ENCODE results near the gene KRTAP19-2. TPM values are rescaled to one million over a fixed set of nuclear protein-coding genes. Genes with fewer than 3 reads are reported as not detected.
"Not testable (repeated sequence)": the region's sequence is repeated elsewhere in the genome, so short reads cannot be mapped to it uniquely, and the experiment has no call there.

Gene KRTAP19-2
- not detected for total RNA-seq

- CTCF ChIA-PET, result no interaction called here
- no peak within 1 kb of the TSS for H3K27ac Mint-ChIP-seq
- no peaks in the 10 kb centered on the region for H3K4me1 Mint-ChIP-seq (ENCODE audit: low read depth)
- POLR2A ChIA-PET, result no interaction called here
- H3K27me3 Mint-ChIP-seq, result no peaks in the 10 kb centered on the region
- no peak for DNase-seq
- no peak for TF ChIP-seq CTCF (IDR thresholded peaks at IDR 0.05)
- H3K9me3 Mint-ChIP-seq, result peaks cover 4% of the 10 kb centered on the region
- H3K4me3 Mint-ChIP-seq, result no peak within 1 kb of the TSS
- intact Hi-C loops (cut with micrococcal nuclease), result no loop called here
- ATAC-seq, result no peak
- no peaks in the 10 kb centered on the region for H3K36me3 Mint-ChIP-seq (ENCODE audit: low read depth)
Measured at GRCh38 chr21:30487336-30487735, at the start of gene KRTAP19-2. Gene KRTAP19-2, minus strand, starts transcription at chr21:30487436. Its CDS starts 88 bp downstream, at chr21:30487348.

- Mint-ChIP-seq H3K36me3 (ENCODE audit: low read depth) (no peaks in the 10 kb centered on the region), H3K4me3 (no peak overlapping the region), H3K9me3 (peaks cover 3% of the 10 kb centered on the region), H3K4me1 (ENCODE audit: low read depth) (no peaks in the 10 kb centered on the region), H3K27me3 (peaks cover 2% of the 10 kb centered on the region), H3K27ac (no peak overlapping the region)
- ATAC-seq, result no peak
- no peak for TF ChIP-seq CTCF (IDR thresholded peaks at IDR 0.05)
- no peak for DNase-seq
- CTCF ChIA-PET, result interaction anchor here (1.9 kb wide), 1 partner anchor 13 kb away, joined by 4 read pairs; no protein-coding TSS in a partner anchor
- POLR2A ChIA-PET, result no interaction called here
- intact Hi-C loops (cut with micrococcal nuclease), result no loop called here
Measured at GRCh38 chr21:30518876-30519275, 31.6 kb upstream of the KRTAP19-2 start.

- ATAC-seq, result no peak
- intact Hi-C loops (cut with micrococcal nuclease), result no loop called here
- POLR2A ChIA-PET, result no interaction called here
- Mint-ChIP-seq H3K27ac (no peak overlapping the region), H3K27me3 (peaks cover 2% of the 10 kb centered on the region), H3K9me3 (peaks cover 3% of the 10 kb centered on the region), H3K4me1 (ENCODE audit: low read depth) (no peaks in the 10 kb centered on the region), H3K36me3 (ENCODE audit: low read depth) (no peaks in the 10 kb centered on the region), H3K4me3 (no peak overlapping the region)
- CTCF ChIA-PET, result no interaction called here
- TF ChIP-seq CTCF (IDR thresholded peaks at IDR 0.05), result no peak
- no peak for DNase-seq
Measured at GRCh38 chr21:30515681-30516080, 28.4 kb upstream of the KRTAP19-2 start.

- H3K4me1 Mint-ChIP-seq (ENCODE audit: low read depth); H3K9me3 Mint-ChIP-seq; POLR2A ChIA-PET; ATAC-seq; H3K27ac Mint-ChIP-seq; H3K27me3 Mint-ChIP-seq; H3K36me3 Mint-ChIP-seq (ENCODE audit: low read depth); H3K4me3 Mint-ChIP-seq: not testable (repeated sequence)
- TF ChIP-seq CTCF (IDR thresholded peaks at IDR 0.05), result peak; percentile 72
- peak; percentile 17 for DNase-seq
- CTCF ChIA-PET, result interaction anchor here (0.7 to 2.0 kb wide), 7 partner anchors 12 to 579 kb away, joined by 3 to 4 read pairs (median 4); no protein-coding TSS in a partner anchor
- intact Hi-C loops (cut with micrococcal nuclease), result loop anchor here (5.0 kb wide), 1 partner anchor 582 kb away; no protein-coding TSS in a partner anchor
Measured at GRCh38 chr21:30505621-30506205, 18.5 kb upstream of the KRTAP19-2 start.

GRCh38 chr21:30502041-30502440, 14.8 kb upstream of the KRTAP19-2 start, which contains the start of gene KRTAP19-5:
Gene KRTAP19-5, minus strand, starts transcription at chr21:30502141. Its CDS starts 51 bp downstream, at chr21:30502090.
- Mint-ChIP-seq H3K27me3 (peaks cover 3% of the 10 kb centered on the region), H3K4me3 (no peak within 1 kb of the TSS), H3K36me3 (ENCODE audit: low read depth) (no peaks in the 10 kb centered on the region), H3K9me3 (no peaks in the 10 kb centered on the region), H3K4me1 (ENCODE audit: low read depth) (no peaks in the 10 kb centered on the region), H3K27ac (no peak within 1 kb of the TSS)
- ATAC-seq (no peak), DNase-seq (no peak)
- POLR2A ChIA-PET, result no interaction called here
- no peak for TF ChIP-seq CTCF (IDR thresholded peaks at IDR 0.05)
- intact Hi-C loops (cut with micrococcal nuclease), result no loop called here
- CTCF ChIA-PET, result no interaction called here
